ENCODE data around the gene ERG. TPM values are rescaled to one million over a fixed set of nuclear protein-coding genes. Genes with fewer than 3 reads are reported as not detected.

Gene ERG, protein sequence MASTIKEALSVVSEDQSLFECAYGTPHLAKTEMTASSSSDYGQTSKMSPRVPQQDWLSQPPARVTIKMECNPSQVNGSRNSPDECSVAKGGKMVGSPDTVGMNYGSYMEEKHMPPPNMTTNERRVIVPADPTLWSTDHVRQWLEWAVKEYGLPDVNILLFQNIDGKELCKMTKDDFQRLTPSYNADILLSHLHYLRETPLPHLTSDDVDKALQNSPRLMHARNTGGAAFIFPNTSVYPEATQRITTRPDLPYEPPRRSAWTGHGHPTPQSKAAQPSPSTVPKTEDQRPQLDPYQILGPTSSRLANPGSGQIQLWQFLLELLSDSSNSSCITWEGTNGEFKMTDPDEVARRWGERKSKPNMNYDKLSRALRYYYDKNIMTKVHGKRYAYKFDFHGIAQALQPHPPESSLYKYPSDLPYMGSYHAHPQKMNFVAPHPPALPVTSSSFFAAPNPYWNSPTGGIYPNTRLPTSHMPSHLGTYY
- not detected for total RNA-seq

- H3K9me3 Mint-ChIP-seq (ENCODE audit: insufficient read depth) = no peaks in the 10 kb centered on the region
- no peak within 1 kb of the TSS for H3K27ac Mint-ChIP-seq
- POLR2A ChIA-PET = no interaction called here
- no peaks in the 10 kb centered on the region for H3K4me1 Mint-ChIP-seq (ENCODE audit: low read depth)
- CTCF ChIA-PET = no interaction called here
- H3K36me3 Mint-ChIP-seq (ENCODE audit: low read depth) = no peaks in the 10 kb centered on the region
- H3K4me3 Mint-ChIP-seq = no peak within 1 kb of the TSS
- peaks cover 61% of the 10 kb centered on the region for H3K27me3 Mint-ChIP-seq (ENCODE audit: low read depth)
- ATAC-seq (no peak), DNase-seq (no peak)
Observed at GRCh38 chr21:38498057-38498833, at the start of gene ERG. TSS of gene ERG (minus strand) at chr21:38498477. CDS start at chr21:38498380, 97 bp downstream.

GRCh38 chr21:38544661-38545060 is 46.4 kb upstream of the ERG start:
- Mint-ChIP-seq H3K27me3 (ENCODE audit: low read depth) (no peaks in the 10 kb centered on the region), H3K4me3 (no peak overlapping the region), H3K4me1 (ENCODE audit: low read depth) (no peaks in the 10 kb centered on the region), H3K36me3 (ENCODE audit: low read depth) (no peaks in the 10 kb centered on the region), H3K27ac (no peak overlapping the region), H3K9me3 (ENCODE audit: insufficient read depth) (no peaks in the 10 kb centered on the region)
- ChIA-PET CTCF (no interaction called here), POLR2A (no interaction called here)
- ATAC-seq (no peak), DNase-seq (no peak)

DNA sequence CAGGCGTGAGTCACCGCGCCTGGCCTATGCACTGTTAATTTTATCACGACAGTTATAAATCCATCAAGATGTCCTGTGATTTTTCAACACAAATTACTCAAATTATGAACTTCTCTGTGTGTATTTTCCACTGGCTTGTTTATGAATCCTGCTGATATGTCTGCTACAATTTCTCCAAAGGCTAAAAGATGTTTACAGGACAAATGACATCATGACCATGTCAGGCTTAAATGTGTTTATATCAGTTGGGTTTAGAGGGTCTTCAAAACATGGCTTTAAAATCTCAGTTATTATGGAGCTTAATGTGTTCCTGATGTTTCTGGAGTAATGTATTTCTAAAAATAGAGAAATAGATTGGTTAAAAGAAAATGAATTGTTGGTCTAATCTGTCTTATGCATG is 44.0 kb upstream of the ERG start:
- Mint-ChIP-seq H3K27ac (no peak overlapping the region), H3K4me1 (ENCODE audit: low read depth) (no peaks in the 10 kb centered on the region), H3K36me3 (ENCODE audit: low read depth) (no peaks in the 10 kb centered on the region), H3K27me3 (ENCODE audit: low read depth) (peaks cover 3% of the 10 kb centered on the region), H3K4me3 (no peak overlapping the region), H3K9me3 (ENCODE audit: insufficient read depth) (no peaks in the 10 kb centered on the region)
- ATAC-seq (no peak), DNase-seq (no peak)
- POLR2A ChIA-PET = interaction anchor here (0.7 kb wide), 1 partner anchor 513 kb away, joined by 3 read pairs; no protein-coding TSS in a partner anchor
- CTCF ChIA-PET = no interaction called here

- no peaks in the 10 kb centered on the region for H3K9me3 Mint-ChIP-seq (ENCODE audit: insufficient read depth)
- no peaks in the 10 kb centered on the region for H3K36me3 Mint-ChIP-seq (ENCODE audit: low read depth)
- peaks cover 5% of the 10 kb centered on the region for H3K27me3 Mint-ChIP-seq (ENCODE audit: low read depth)
- ATAC-seq (no peak), DNase-seq (no peak)
- H3K27ac Mint-ChIP-seq = no peak overlapping the region
- H3K4me3 Mint-ChIP-seq = no peak overlapping the region
- CTCF ChIA-PET = no interaction called here
- H3K4me1 Mint-ChIP-seq (ENCODE audit: low read depth) = no peaks in the 10 kb centered on the region
- POLR2A ChIA-PET = no interaction called here
Observed at GRCh38 chr21:38538353-38538752, 40.1 kb upstream of the ERG start.

DNA sequence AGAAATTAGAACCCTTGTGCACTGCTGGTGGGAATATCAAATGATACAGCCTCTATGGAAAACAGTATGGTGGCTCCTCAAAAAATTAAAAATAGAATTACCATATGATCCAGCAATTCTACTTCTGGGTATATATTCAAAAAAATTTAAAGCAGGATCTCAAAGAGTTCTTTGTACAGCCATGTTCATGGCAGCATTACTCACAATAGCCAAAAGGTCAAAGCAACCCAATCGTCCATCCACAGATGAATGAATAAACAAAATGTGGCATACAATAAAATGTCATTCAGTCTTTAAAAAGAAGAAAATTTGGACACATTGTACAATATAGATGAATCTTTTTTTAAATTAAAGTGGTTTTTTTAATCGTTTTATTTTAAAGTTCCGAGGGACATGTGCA is 36.3 kb upstream of the ERG start:
- Mint-ChIP-seq H3K27me3 (ENCODE audit: low read depth) (peaks cover 5% of the 10 kb centered on the region), H3K27ac (no peak overlapping the region), H3K9me3 (ENCODE audit: insufficient read depth) (no peaks in the 10 kb centered on the region), H3K36me3 (ENCODE audit: low read depth) (no peaks in the 10 kb centered on the region), H3K4me3 (no peak overlapping the region), H3K4me1 (ENCODE audit: low read depth) (no peaks in the 10 kb centered on the region)
- CTCF ChIA-PET = no interaction called here
- DNase-seq (no peak), ATAC-seq (no peak)
- POLR2A ChIA-PET = interaction anchor here (0.6 kb wide), 1 partner anchor 1279 kb away, joined by 4 read pairs; no protein-coding TSS in a partner anchor

- CTCF ChIA-PET = no interaction called here
- POLR2A ChIA-PET = no interaction called here
Observed at GRCh38 chr21:38533887-38534286, 35.6 kb upstream of the ERG start.

DNA sequence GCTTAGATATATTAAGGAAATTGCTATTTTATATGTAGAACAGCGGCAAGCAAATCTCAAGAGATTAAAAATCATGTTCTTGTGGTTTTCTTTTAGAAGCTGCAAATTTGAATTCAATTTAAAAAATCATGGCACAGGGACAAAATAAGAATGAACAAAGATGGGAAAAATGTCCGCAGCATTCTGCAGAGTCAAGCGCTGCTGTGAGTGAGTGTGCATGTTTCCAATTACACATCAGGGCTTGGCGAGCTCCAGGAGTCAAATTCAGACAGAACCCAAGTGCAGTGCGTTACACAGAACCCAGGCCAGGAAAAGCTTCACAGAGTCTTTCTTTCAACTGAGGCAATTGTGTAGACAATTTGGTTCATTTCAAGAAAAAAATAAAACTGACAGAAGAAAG is 33.3 kb upstream of the ERG start:
- H3K4me3 Mint-ChIP-seq = no peak overlapping the region
- DNase-seq (no peak), ATAC-seq (no peak)
- CTCF ChIA-PET = no interaction called here
- peaks cover 2% of the 10 kb centered on the region for H3K27me3 Mint-ChIP-seq (ENCODE audit: low read depth)
- H3K27ac Mint-ChIP-seq = no peak overlapping the region
- H3K36me3 Mint-ChIP-seq (ENCODE audit: low read depth) = no peaks in the 10 kb centered on the region
- no peaks in the 10 kb centered on the region for H3K4me1 Mint-ChIP-seq (ENCODE audit: low read depth)
- no peaks in the 10 kb centered on the region for H3K9me3 Mint-ChIP-seq (ENCODE audit: insufficient read depth)
- POLR2A ChIA-PET = no interaction called here

More at GRCh38 chr21:38533887-38534286, 35.6 kb upstream of the ERG start:
- Mint-ChIP-seq H3K4me1 (ENCODE audit: low read depth) (no peaks in the 10 kb centered on the region), H3K27me3 (ENCODE audit: low read depth) (peaks cover 5% of the 10 kb centered on the region), H3K9me3 (ENCODE audit: insufficient read depth) (no peaks in the 10 kb centered on the region), H3K4me3 (no peak overlapping the region), H3K36me3 (ENCODE audit: low read depth) (no peaks in the 10 kb centered on the region), H3K27ac (no peak overlapping the region)
- ATAC-seq (no peak), DNase-seq (no peak)

DNA sequence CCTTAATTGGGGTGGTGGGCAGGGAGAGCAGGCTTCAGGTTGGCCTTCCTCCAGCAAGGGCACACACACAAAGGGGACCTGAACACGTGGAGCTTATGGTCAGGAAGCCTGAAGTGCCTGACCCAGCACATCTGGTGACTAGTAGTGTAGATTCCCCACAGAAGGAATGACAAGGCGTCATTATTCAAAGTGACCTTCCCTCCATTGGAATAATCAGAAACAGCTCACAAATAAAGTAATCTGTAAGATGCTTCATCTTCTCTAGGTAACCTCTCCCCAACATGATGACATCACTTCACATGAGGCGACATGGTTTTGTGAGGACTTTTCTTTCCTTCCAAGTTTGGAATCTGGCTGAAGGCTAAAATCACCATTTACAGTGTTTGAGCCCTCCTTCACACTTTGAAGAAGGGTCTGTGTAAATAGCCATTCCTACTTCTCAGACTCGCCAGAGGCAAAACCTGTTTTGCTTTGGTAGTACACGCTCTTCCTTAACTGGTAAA is 32.8 kb upstream of the ERG start:
- ChIA-PET CTCF (no interaction called here), POLR2A (no interaction called here)
- Mint-ChIP-seq H3K36me3 (ENCODE audit: low read depth) (no peaks in the 10 kb centered on the region), H3K27ac (no peak overlapping the region), H3K9me3 (ENCODE audit: insufficient read depth) (no peaks in the 10 kb centered on the region), H3K27me3 (ENCODE audit: low read depth) (peaks cover under 1% of the 10 kb centered on the region), H3K4me3 (no peak overlapping the region), H3K4me1 (ENCODE audit: low read depth) (no peaks in the 10 kb centered on the region)
- DNase-seq (no peak), ATAC-seq (no peak)

- no peaks in the 10 kb centered on the region for H3K9me3 Mint-ChIP-seq (ENCODE audit: insufficient read depth)
- H3K4me3 Mint-ChIP-seq = no peak overlapping the region
- H3K27me3 Mint-ChIP-seq (ENCODE audit: low read depth) = peaks cover 7% of the 10 kb centered on the region
- ChIA-PET CTCF (no interaction called here), POLR2A (no interaction called here)
- DNase-seq (no peak), ATAC-seq (no peak)
- H3K27ac Mint-ChIP-seq = no peak overlapping the region
- no peaks in the 10 kb centered on the region for H3K36me3 Mint-ChIP-seq (ENCODE audit: low read depth)
- H3K4me1 Mint-ChIP-seq (ENCODE audit: low read depth) = no peaks in the 10 kb centered on the region
Observed at GRCh38 chr21:38527737-38528136, 29.5 kb upstream of the ERG start.

DNA sequence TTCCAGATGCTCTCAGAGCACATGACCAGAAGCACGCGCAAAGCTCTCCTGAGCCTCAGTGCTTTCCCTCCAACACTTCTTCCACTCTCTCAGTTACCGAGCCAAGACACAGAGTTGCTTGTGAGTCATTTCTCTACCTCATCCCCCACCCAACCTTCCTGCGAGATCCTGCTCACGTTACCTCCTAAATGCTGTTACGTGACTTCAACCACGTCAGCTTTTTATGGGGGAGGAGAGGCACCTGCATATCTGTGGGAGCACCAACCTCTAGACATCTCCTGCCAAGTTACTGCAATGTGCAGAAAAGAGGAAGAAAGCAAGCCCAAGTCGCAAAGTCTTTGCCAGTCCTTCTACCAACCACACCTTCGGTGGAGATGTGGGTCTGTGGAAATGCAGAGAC is 27.2 kb upstream of the ERG start:
- Mint-ChIP-seq H3K27ac (no peak overlapping the region), H3K4me3 (no peak overlapping the region), H3K4me1 (ENCODE audit: low read depth) (no peaks in the 10 kb centered on the region), H3K9me3 (ENCODE audit: insufficient read depth) (no peaks in the 10 kb centered on the region), H3K36me3 (ENCODE audit: low read depth) (no peaks in the 10 kb centered on the region), H3K27me3 (ENCODE audit: low read depth) (peaks cover 9% of the 10 kb centered on the region)
- ChIA-PET CTCF (no interaction called here), POLR2A (no interaction called here)
- ATAC-seq (no peak), DNase-seq (no peak)

- H3K36me3 Mint-ChIP-seq (ENCODE audit: low read depth) = no peaks in the 10 kb centered on the region
- no peak for DNase-seq
- H3K27ac Mint-ChIP-seq = no peak overlapping the region
- no peaks in the 10 kb centered on the region for H3K9me3 Mint-ChIP-seq (ENCODE audit: insufficient read depth)
- ATAC-seq = no peak
- no peak overlapping the region for H3K4me3 Mint-ChIP-seq
- H3K27me3 Mint-ChIP-seq (ENCODE audit: low read depth) = peaks cover 16% of the 10 kb centered on the region
- CTCF ChIA-PET = no interaction called here
- H3K4me1 Mint-ChIP-seq (ENCODE audit: low read depth) = no peaks in the 10 kb centered on the region
- POLR2A ChIA-PET = no interaction called here
Observed at GRCh38 chr21:38524168-38525153, 26.2 kb upstream of the ERG start.

Measured in activated CD8-positive, alpha-beta T cell treated with anti-CD3 and anti-CD28 coated beads, Interleukin-2, amount 10 ng/mL, durations not matched to agents 7 days and 5 days (primary cell).